Measurements from ENCODE around the gene LPXN. TPM values are rescaled to one million over a fixed set of nuclear protein-coding genes. Genes with fewer than 3 reads are reported as not detected.

The LPXN gene
- total RNA-seq, 1 experiment from 2014 or later: 2.1 TPM

- Mint-ChIP-seq H3K27me3 (ENCODE audit: low read depth) (no peaks in the 10 kb centered on the region), H3K36me3 (no peaks in the 10 kb centered on the region), H3K9me3 (no peaks in the 10 kb centered on the region), H3K4me1 (peaks cover 4% of the 10 kb centered on the region; the same call in 1 of the 2 replicates), H3K27ac (no peak overlapping the region), H3K4me3 (no peak overlapping the region)
- no peak for ATAC-seq
- ChIA-PET CTCF (interaction anchor here (1.1 kb wide), 1 partner anchor 38 kb away, joined by 3 read pairs; no protein-coding TSS in a partner anchor), POLR2A (no interaction called here)
- TF ChIP-seq ZNF396 (CRISPR knock-in tag; IDR thresholded peaks at IDR 0.05; ENCODE audit: borderline replicate concordance): no peak
- no peak for TF ChIP-seq ZNF416 (CRISPR knock-in tag; IDR thresholded peaks at IDR 0.05)
- no peak for TF ChIP-seq ZNF671 (CRISPR knock-in tag; IDR thresholded peaks at IDR 0.05)
- TF ChIP-seq ZNF219 (CRISPR knock-in tag; IDR thresholded peaks at IDR 0.05; ENCODE audit: borderline replicate concordance): no peak
- no peak for TF ChIP-seq NR3C1 (CRISPR knock-in tag; conservative IDR thresholded peaks at IDR 0.05; ENCODE audit: low read depth)
- no peak for TF ChIP-seq TEAD4 (CRISPR knock-in tag; IDR thresholded peaks at IDR 0.05)
- no peak for TF ChIP-seq RELA (CRISPR knock-in tag; IDR thresholded peaks at IDR 0.05; ENCODE audit: borderline replicate concordance)
- no peak for TF ChIP-seq HMGXB4 (CRISPR knock-in tag; IDR thresholded peaks at IDR 0.05)
- TF ChIP-seq MXD4 (CRISPR knock-in tag; IDR thresholded peaks at IDR 0.05; ENCODE audit: borderline replicate concordance): no peak
- TF ChIP-seq, protein P1, sequence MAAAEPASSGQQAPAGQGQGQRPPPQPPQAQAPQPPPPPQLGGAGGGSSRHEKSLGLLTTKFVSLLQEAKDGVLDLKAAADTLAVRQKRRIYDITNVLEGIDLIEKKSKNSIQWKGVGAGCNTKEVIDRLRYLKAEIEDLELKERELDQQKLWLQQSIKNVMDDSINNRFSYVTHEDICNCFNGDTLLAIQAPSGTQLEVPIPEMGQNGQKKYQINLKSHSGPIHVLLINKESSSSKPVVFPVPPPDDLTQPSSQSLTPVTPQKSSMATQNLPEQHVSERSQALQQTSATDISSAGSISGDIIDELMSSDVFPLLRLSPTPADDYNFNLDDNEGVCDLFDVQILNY (CRISPR knock-in tag; IDR thresholded peaks at IDR 0.05): no peak
- TF ChIP-seq ZNF121 (CRISPR knock-in tag; IDR thresholded peaks at IDR 0.05): no peak
- TF ChIP-seq ERG (CRISPR knock-in tag; IDR thresholded peaks at IDR 0.05): no peak
- DNase-seq (ENCODE audit: low spot score): no peak
Measured at GRCh38 chr11:58562375-58562800, 13.3 kb downstream of the LPXN start.

GRCh38 chr11:58561394-58562098, 14.1 kb downstream of the LPXN start:
- no peak for ATAC-seq
- POLR2A ChIA-PET: no interaction called here

DNA sequence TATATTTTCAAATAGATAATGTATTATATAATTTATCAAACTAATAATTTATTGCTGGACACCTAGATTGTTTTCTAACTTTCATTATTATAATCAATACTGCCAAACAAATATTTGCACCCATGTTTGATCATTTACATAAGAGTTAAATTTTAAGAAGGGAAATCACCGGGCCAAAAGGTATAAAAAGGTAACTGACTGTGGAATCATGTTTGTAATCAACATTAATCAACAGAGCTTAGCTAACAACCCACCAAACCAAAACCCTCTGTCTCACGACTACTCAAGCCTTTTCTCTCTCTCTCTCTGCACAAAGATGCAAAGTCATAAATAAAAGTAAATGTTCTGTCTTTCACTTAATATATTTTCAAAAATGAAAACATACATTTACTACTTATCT, 14.8 kb downstream of the LPXN start:
- no peaks in the 10 kb centered on the region for H3K9me3 Mint-ChIP-seq
- ChIA-PET CTCF (interaction anchor here (1.5 kb wide), 1 partner anchor 498 kb away, joined by 3 read pairs; no protein-coding TSS in a partner anchor), POLR2A (no interaction called here)
- DNase-seq (ENCODE audit: low spot score) (no peak), ATAC-seq (no peak)
- H3K27me3 Mint-ChIP-seq (ENCODE audit: low read depth): no peaks in the 10 kb centered on the region
- H3K4me1 Mint-ChIP-seq: peaks cover 4% of the 10 kb centered on the region; the same call in 1 of the 2 replicates
- no peak overlapping the region for H3K4me3 Mint-ChIP-seq
- TF ChIP-seq MYBL2 (CRISPR knock-in tag; IDR thresholded peaks at IDR 0.05): no peak
- TF ChIP-seq SMAD4 (CRISPR knock-in tag; IDR thresholded peaks at IDR 0.05): no peak
- TF ChIP-seq PRRX2 (CRISPR knock-in tag; IDR thresholded peaks at IDR 0.05): no peak
- TF ChIP-seq, protein P2, sequence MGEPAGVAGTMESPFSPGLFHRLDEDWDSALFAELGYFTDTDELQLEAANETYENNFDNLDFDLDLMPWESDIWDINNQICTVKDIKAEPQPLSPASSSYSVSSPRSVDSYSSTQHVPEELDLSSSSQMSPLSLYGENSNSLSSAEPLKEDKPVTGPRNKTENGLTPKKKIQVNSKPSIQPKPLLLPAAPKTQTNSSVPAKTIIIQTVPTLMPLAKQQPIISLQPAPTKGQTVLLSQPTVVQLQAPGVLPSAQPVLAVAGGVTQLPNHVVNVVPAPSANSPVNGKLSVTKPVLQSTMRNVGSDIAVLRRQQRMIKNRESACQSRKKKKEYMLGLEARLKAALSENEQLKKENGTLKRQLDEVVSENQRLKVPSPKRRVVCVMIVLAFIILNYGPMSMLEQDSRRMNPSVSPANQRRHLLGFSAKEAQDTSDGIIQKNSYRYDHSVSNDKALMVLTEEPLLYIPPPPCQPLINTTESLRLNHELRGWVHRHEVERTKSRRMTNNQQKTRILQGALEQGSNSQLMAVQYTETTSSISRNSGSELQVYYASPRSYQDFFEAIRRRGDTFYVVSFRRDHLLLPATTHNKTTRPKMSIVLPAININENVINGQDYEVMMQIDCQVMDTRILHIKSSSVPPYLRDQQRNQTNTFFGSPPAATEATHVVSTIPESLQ (CRISPR knock-in tag; IDR thresholded peaks at IDR 0.05): no peak
- no peak for TF ChIP-seq IRF1 (CRISPR knock-in tag; IDR thresholded peaks at IDR 0.05)
- TF ChIP-seq ZNF416 (CRISPR knock-in tag; IDR thresholded peaks at IDR 0.05): no peak
- TF ChIP-seq, protein P3, sequence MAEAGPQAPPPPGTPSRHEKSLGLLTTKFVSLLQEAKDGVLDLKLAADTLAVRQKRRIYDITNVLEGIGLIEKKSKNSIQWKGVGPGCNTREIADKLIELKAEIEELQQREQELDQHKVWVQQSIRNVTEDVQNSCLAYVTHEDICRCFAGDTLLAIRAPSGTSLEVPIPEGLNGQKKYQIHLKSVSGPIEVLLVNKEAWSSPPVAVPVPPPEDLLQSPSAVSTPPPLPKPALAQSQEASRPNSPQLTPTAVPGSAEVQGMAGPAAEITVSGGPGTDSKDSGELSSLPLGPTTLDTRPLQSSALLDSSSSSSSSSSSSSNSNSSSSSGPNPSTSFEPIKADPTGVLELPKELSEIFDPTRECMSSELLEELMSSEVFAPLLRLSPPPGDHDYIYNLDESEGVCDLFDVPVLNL (CRISPR knock-in tag; IDR thresholded peaks at IDR 0.05; ENCODE audit: borderline replicate concordance, low read depth): no peak
- TF ChIP-seq, protein P4, sequence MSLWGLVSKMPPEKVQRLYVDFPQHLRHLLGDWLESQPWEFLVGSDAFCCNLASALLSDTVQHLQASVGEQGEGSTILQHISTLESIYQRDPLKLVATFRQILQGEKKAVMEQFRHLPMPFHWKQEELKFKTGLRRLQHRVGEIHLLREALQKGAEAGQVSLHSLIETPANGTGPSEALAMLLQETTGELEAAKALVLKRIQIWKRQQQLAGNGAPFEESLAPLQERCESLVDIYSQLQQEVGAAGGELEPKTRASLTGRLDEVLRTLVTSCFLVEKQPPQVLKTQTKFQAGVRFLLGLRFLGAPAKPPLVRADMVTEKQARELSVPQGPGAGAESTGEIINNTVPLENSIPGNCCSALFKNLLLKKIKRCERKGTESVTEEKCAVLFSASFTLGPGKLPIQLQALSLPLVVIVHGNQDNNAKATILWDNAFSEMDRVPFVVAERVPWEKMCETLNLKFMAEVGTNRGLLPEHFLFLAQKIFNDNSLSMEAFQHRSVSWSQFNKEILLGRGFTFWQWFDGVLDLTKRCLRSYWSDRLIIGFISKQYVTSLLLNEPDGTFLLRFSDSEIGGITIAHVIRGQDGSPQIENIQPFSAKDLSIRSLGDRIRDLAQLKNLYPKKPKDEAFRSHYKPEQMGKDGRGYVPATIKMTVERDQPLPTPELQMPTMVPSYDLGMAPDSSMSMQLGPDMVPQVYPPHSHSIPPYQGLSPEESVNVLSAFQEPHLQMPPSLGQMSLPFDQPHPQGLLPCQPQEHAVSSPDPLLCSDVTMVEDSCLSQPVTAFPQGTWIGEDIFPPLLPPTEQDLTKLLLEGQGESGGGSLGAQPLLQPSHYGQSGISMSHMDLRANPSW (CRISPR knock-in tag; conservative IDR thresholded peaks at IDR 0.05; ENCODE audit: low read depth): no peak
- no peaks in the 10 kb centered on the region for H3K36me3 Mint-ChIP-seq
- H3K27ac Mint-ChIP-seq: no peak overlapping the region

More at GRCh38 chr11:58561394-58562098, 14.1 kb downstream of the LPXN start:
- Mint-ChIP-seq H3K27me3 (ENCODE audit: low read depth) (no peaks in the 10 kb centered on the region), H3K36me3 (no peaks in the 10 kb centered on the region), H3K4me1 (peaks cover 4% of the 10 kb centered on the region; the same call in 1 of the 2 replicates), H3K27ac (no peak overlapping the region), H3K9me3 (no peaks in the 10 kb centered on the region), H3K4me3 (no peak overlapping the region)
- DNase-seq (ENCODE audit: low spot score): no peak
- TF ChIP-seq FOXK1 (CRISPR knock-in tag; IDR thresholded peaks at IDR 0.05) (no peak), GABPB1 (CRISPR knock-in tag; IDR thresholded peaks at IDR 0.05) (peak; percentile 48; the same call in 1 of the 2 replicates)
- CTCF ChIA-PET: interaction anchor here (1.5 kb wide), 1 partner anchor 497 kb away, joined by 3 read pairs; no protein-coding TSS in a partner anchor
